Bronchial epithelial cell (primary cell): ENCODE results near the gene BRD3OS. TPM values are rescaled to one million over a fixed set of nuclear protein-coding genes. Genes with fewer than 3 reads are reported as not detected.

Source experiments
- DNase-seq: peaks from one replicate; pipeline ENCODE4 v3.0.0-alpha.2; 2010; ENCODE audit warnings: low read depth
- FAIRE-seq: peaks from 2 replicates; lab custom pipeline; 2011; peaks lifted over from hg19 to GRCh38; lab: Jason Lieb, UNC
- H3K27me3 ChIP-seq: 2 replicates; pipeline ENCODE4 v1.5.1; 2011; ENCODE audit warnings: low read length; ENCODE audit not compliant: control insufficient read depth, insufficient read depth
- H3K36me3 ChIP-seq: 2 replicates; pipeline ENCODE4 v1.5.1; 2011; ENCODE audit warnings: low read length; ENCODE audit not compliant: control insufficient read depth, insufficient read depth
- H3K4me3 ChIP-seq: 2 replicates; pipeline ENCODE4 v1.5.1; 2011; ENCODE audit warnings: mild to moderate bottlenecking, low read depth, low read length, control low read depth
- total RNA-seq: library from RNA; depleted of rRNA; stranded (reverse); fragments of >200 nt; gene quantifications from 2 replicates; pipeline ENCODE4 v1.2.1, GENCODE V29; 2014
- TF ChIP-seq, protein P1 (sequence below): IDR thresholded peaks from 2 replicates; pipeline ENCODE4 v1.5.1; 2011; ENCODE audit warnings: mild to moderate bottlenecking, moderate library complexity, low read length, control low read depth, inconsistent platforms; ENCODE audit not compliant: insufficient read depth, severe bottlenecking

BRD3OS gene
- total RNA-seq, 1 donor from 2014 or later: 5.8 TPM

GRCh38 chr9:134044944-134045343 lies 19.7 kb downstream of the BRD3OS start:
- FAIRE-seq (no peak), DNase-seq (no peak)
- H3K4me3 ChIP-seq: no peak overlapping the region
- H3K27me3 ChIP-seq: no peaks in the 10 kb centered on the region
- peaks cover 42% of the 10 kb centered on the region for H3K36me3 ChIP-seq
- TF ChIP-seq, protein P1, sequence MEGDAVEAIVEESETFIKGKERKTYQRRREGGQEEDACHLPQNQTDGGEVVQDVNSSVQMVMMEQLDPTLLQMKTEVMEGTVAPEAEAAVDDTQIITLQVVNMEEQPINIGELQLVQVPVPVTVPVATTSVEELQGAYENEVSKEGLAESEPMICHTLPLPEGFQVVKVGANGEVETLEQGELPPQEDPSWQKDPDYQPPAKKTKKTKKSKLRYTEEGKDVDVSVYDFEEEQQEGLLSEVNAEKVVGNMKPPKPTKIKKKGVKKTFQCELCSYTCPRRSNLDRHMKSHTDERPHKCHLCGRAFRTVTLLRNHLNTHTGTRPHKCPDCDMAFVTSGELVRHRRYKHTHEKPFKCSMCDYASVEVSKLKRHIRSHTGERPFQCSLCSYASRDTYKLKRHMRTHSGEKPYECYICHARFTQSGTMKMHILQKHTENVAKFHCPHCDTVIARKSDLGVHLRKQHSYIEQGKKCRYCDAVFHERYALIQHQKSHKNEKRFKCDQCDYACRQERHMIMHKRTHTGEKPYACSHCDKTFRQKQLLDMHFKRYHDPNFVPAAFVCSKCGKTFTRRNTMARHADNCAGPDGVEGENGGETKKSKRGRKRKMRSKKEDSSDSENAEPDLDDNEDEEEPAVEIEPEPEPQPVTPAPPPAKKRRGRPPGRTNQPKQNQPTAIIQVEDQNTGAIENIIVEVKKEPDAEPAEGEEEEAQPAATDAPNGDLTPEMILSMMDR: no peak

DNA sequence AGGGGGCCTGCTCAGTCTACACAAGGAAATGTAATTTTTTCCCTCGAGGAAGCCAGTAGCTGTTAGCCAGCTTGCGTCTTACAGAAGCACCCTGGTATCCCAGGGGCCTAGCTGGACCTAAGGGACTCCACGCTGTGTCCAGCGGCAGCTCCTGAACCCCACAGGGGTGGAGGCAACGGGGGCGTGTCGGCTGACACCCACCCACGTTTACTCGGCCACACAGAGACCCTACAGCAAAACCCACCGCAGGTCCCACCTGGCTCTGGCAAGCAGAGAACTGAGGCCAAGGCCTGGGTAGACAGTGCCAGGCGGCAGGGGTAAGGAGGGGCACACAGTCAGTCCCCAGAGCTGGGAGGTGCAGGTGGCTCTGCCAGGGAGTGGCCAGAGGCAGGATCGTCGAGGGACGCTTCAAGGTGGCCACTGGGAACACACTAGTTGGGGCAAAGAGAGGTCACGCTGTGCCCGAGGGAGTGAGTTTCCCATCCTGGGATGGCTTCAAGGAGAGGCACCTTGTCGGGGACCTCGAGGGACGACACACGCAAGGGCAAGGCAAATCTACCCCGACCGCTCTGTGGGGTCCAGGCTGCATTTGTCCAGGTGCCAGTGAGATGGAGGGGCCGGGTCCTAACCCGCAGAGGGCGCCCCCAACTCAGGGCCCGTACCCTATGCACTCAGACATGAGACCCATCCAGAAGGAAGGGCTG lies 20.7 kb downstream of the BRD3OS start:
- no peak for DNase-seq
- TF ChIP-seq, protein P1: no peak
- no peaks in the 10 kb centered on the region for H3K27me3 ChIP-seq
- FAIRE-seq: no peak
- peaks cover 45% of the 10 kb centered on the region for H3K36me3 ChIP-seq
- no peak overlapping the region for H3K4me3 ChIP-seq

GRCh38 chr9:134046894-134047681 lies 21.8 kb downstream of the BRD3OS start:
- Histone ChIP-seq H3K4me3 (no peak overlapping the region), H3K36me3 (peaks cover 45% of the 10 kb centered on the region), H3K27me3 (no peaks in the 10 kb centered on the region)
- FAIRE-seq (no peak), DNase-seq (no peak)
- TF ChIP-seq, protein P1: no peak

- no peak overlapping the region for H3K4me3 ChIP-seq
- TF ChIP-seq, protein P1: no peak
- DNase-seq: no peak
- peaks cover 52% of the 10 kb centered on the region for H3K36me3 ChIP-seq
- H3K27me3 ChIP-seq: no peaks in the 10 kb centered on the region
- no peak for FAIRE-seq
These were observed 22.7 kb downstream of the BRD3OS start for GRCh38 chr9:134047868-134048581.

DNA sequence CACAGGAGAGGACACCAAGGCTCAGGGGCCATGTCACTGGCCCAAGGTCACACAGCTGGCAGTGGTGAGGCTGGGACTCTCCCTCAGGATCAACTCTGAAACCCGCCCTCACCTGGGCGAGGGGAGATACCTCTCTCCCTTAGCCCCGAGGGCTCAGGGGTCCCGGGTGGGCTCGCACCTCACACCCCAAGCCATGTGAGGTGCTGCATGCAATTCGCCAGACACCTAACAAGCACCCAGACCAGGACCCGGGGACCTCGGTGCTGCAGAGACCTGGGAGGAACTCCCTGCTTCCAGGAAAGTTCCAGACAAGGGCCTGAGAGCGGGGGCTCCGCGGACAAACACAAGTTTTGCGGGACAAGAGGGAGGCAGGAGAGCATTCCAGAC lies 23.3 kb downstream of the BRD3OS start:
- H3K36me3 ChIP-seq: peaks cover 54% of the 10 kb centered on the region
- TF ChIP-seq, protein P1: no peak
- no peaks in the 10 kb centered on the region for H3K27me3 ChIP-seq
- H3K4me3 ChIP-seq: no peak overlapping the region
- FAIRE-seq (no peak), DNase-seq (no peak)
